ENCODE data around the gene SATB1. TPM values are rescaled to one million over a fixed set of nuclear protein-coding genes. Genes with fewer than 3 reads are reported as not detected.

SATB1 gene
- total RNA-seq, 4 donors from 2014 or later: 17.3 to 82.1 (median 51.9) TPM

- Histone ChIP-seq H3K4me3 (no peak overlapping the region), H3K27ac (no peak overlapping the region), H3K27me3 (no peaks in the 10 kb centered on the region), H3K4me1 (no peaks in the 10 kb centered on the region), H3K36me3 (no peaks in the 10 kb centered on the region), H3K9me3 (no peaks in the 10 kb centered on the region)
- DNase-seq: no peak
- TF ChIP-seq, protein P1, sequence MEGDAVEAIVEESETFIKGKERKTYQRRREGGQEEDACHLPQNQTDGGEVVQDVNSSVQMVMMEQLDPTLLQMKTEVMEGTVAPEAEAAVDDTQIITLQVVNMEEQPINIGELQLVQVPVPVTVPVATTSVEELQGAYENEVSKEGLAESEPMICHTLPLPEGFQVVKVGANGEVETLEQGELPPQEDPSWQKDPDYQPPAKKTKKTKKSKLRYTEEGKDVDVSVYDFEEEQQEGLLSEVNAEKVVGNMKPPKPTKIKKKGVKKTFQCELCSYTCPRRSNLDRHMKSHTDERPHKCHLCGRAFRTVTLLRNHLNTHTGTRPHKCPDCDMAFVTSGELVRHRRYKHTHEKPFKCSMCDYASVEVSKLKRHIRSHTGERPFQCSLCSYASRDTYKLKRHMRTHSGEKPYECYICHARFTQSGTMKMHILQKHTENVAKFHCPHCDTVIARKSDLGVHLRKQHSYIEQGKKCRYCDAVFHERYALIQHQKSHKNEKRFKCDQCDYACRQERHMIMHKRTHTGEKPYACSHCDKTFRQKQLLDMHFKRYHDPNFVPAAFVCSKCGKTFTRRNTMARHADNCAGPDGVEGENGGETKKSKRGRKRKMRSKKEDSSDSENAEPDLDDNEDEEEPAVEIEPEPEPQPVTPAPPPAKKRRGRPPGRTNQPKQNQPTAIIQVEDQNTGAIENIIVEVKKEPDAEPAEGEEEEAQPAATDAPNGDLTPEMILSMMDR (IDR thresholded peaks at IDR 0.05): no peak
- TF ChIP-seq POLR2A (IDR thresholded peaks at IDR 0.05): no peak
- intact Hi-C loops (cut with DNase I; ENCODE audit: low total_unique reads): no loop called here
Observed at GRCh38 chr3:18372786-18373405, 52.2 kb downstream of the SATB1 start.

DNA sequence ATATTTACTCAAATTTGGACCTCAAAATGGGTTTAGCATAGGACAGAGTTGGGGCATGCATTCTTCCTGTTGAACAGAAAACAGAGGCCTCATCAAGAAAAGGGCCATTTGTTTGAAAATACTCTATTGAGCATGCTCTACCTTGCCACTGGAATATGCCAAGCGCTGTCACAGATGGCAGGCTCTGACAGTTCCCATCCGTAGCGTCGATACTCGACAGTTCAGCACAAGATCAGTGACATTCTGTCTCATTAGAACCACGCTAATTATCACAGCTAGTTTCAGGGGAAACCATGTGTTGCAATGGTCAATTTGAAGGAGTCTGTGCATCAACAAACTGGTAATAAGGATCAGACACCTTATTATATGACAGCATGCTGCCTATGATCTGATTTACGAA, 54.5 kb downstream of the SATB1 start:
- DNase-seq: no peak
- H3K27me3 ChIP-seq: no peaks in the 10 kb centered on the region
- H3K27ac ChIP-seq: no peak overlapping the region
- H3K9me3 ChIP-seq: no peaks in the 10 kb centered on the region
- intact Hi-C loops (cut with DNase I; ENCODE audit: low total_unique reads): no loop called here
- no peak for TF ChIP-seq POLR2A (IDR thresholded peaks at IDR 0.05)
- TF ChIP-seq, protein P1 (IDR thresholded peaks at IDR 0.05): no peak
- H3K4me3 ChIP-seq: no peak overlapping the region
- H3K36me3 ChIP-seq: no peaks in the 10 kb centered on the region
- H3K4me1 ChIP-seq: no peaks in the 10 kb centered on the region

DNA sequence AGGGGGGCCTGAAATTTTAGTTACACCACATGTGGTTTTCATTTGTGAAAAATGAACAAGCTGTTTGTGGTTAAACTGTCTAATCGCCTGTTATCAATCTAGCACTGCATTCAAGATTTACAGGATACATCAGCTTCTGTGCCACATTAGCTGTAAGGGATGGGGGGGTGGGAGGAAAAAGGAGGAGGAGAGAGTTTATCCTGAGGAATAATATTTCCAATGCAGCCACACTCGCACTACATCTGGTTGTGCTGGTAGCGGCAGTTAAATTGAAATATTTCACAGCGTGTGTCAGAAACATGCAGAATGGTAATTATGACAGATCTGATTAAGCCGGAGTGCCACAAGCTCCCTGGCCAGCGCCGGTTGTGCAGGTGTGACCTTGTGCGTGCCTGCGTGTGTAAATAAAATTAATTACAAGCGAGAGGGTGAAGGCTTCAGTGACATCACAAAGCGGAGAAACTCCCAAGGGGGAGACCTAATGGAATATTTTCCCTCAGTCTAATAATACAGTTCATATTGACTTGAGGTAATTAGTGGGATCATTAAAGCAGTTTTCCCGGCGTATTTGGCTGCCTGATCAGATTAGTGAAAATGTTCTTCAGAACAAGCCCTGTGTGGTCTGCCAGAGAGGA, 55.5 kb downstream of the SATB1 start:
- Histone ChIP-seq H3K4me1 (no peaks in the 10 kb centered on the region), H3K27me3 (no peaks in the 10 kb centered on the region), H3K9me3 (no peaks in the 10 kb centered on the region), H3K27ac (no peak overlapping the region), H3K4me3 (no peak overlapping the region), H3K36me3 (no peaks in the 10 kb centered on the region)
- TF ChIP-seq POLR2A (IDR thresholded peaks at IDR 0.05): no peak
- TF ChIP-seq, protein P1 (IDR thresholded peaks at IDR 0.05): no peak
- no peak for DNase-seq
- intact Hi-C loops (cut with DNase I; ENCODE audit: low total_unique reads): no loop called here

DNA sequence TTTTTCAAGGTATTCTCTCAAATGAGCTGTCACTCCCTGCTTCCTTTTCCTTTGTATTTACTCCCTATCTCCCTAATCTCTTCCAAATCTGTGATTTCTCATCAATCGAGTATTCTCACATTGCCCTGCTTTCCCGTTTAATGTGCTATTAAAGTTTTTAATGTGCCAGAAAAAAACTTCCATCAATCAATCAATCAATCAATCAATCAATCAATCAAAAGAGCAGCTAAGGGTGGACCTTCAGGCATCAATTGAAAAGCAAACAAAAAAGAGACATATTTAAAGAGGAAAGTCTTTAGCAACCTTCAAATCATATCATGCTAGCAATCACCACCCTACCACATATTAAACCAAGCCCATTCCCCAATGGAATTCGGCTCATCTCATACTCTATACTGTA, 58.9 kb downstream of the SATB1 start:
- H3K4me1 ChIP-seq: no peaks in the 10 kb centered on the region
- TF ChIP-seq, protein P1 (IDR thresholded peaks at IDR 0.05): no peak
- H3K9me3 ChIP-seq: no peaks in the 10 kb centered on the region
- H3K4me3 ChIP-seq: no peak overlapping the region
- H3K36me3 ChIP-seq: no peaks in the 10 kb centered on the region
- no peaks in the 10 kb centered on the region for H3K27me3 ChIP-seq
- H3K27ac ChIP-seq: no peak overlapping the region
- DNase-seq: no peak
- intact Hi-C loops (cut with DNase I; ENCODE audit: low total_unique reads): no loop called here

GRCh38 chr3:18363338-18363737, 61.8 kb downstream of the SATB1 start:
- intact Hi-C loops (cut with DNase I; ENCODE audit: low total_unique reads): no loop called here
- no peak for DNase-seq
- H3K4me1 ChIP-seq: no peaks in the 10 kb centered on the region
- H3K27me3 ChIP-seq: no peaks in the 10 kb centered on the region
- no peaks in the 10 kb centered on the region for H3K9me3 ChIP-seq
- no peak overlapping the region for H3K4me3 ChIP-seq
- no peak for TF ChIP-seq POLR2A (IDR thresholded peaks at IDR 0.05)
- TF ChIP-seq, protein P1 (IDR thresholded peaks at IDR 0.05): no peak
- no peak overlapping the region for H3K27ac ChIP-seq
- H3K36me3 ChIP-seq: no peaks in the 10 kb centered on the region
